NCI-H2196 (cell line): ENCODE data around the gene CUL1.

Experiments used
- DNase-seq: peaks from one replicate; lab custom pipeline; 2025; ENCODE audit not compliant: unreplicated experiment; lab: John Stamatoyannopoulos, UW

The CUL1 gene

DNA sequence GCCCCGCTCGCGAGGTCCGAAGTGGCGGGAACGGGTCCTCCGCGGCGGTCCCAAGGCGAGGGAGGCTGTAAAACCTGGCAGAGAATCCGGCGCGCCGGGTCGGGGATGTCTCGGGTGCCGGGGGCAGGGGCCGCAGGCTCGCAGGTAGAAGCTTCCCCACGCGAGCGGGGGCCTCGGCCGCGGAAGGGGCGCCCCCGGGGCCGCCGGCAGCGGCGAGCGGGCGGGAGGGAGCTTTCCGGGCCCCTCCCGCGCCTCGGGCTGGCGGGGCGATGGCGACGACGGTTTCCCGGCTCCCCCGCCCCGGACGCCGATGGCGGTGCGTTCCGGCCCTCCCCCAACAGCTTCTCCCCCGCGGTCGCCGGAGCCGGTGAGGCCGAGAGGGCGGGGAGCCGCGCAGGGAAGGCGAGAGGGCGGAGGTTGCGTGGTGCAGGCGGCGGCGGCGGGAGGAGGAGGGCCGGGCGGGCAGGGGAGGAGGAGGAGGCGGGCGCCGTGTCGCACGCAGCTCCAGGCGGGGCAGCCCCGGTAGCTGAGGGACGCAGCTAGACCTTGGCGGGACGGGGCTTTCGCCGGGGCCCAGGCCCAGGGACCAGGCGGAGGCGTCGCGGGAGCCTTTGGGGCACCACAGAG is at the start of gene CUL1:
Gene CUL1 (plus strand): TSS at position 507 of the 627 bp plus-strand sequence. CDS start 31,220 bp downstream, outside the sequence.
- peak; percentile 67 for DNase-seq

DNA sequence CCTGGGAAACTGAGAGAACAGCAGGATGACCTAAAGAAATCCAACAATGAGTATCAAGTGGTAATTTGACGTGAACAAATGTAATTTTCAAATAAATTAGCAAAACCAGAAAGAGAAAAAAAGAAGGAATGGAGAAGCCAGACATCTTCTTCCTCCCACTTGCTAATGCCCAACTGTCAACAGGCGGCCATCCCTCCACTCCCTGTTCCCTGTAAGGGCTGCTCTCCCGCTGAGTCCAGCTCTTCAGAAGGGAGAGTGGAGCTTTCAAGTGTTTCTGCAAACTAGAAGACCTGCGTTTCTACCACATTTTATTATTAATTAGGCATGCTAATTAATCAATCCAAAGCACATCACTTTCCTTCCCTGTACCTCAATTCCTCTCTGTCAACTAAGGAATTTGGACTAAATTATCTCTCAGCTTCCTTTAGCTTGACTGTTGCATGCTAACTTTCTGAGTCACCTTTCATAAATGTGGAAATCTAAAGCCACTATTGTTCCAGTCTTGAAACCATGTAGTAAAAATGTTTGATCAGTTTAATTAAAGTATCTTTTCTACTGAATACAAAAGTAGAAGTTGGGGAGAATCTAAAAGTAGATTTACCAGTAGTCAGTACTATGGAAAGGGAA is 48.4 kb upstream of the CUL1 start:
- DNase-seq, result no peak

DNA sequence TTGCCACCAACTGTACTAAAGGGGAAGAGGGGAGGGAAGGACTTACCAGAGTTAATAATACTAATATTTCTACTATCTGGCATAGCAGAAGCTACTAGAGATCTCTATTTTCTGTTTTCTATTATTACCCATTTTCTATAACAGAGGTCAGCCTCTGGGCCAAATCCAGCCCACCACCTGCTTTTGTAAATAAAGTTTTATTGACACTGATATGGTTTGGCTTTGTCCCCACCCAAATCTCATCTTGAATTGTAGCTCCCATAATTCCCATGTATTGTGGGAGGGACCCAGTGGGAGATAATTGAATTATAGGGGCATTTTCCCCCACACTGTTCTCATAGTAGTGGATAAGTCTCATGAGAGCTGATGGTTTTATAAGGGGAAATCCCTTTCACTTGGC is 45.9 kb upstream of the CUL1 start:
- no peak for DNase-seq

DNA sequence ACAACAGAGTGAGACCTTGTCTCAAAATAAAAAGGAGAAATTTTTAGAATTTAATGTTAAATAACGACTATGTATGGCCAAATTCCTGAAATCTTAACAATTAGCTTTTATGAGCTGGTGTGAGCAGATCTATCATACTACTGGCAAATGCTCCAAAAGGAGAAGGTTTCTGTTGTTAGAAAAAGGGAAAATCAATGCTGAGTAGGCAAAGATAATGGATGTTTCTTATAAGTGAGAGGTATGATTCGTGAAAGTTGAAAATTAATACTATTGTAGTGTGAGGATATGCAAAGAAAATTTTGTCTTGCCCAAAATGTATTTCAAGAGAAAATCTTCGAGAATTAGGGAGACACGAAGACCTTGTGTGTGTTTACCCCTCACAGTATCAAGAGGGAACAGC is 40.8 kb upstream of the CUL1 start:
- no peak for DNase-seq

DNA sequence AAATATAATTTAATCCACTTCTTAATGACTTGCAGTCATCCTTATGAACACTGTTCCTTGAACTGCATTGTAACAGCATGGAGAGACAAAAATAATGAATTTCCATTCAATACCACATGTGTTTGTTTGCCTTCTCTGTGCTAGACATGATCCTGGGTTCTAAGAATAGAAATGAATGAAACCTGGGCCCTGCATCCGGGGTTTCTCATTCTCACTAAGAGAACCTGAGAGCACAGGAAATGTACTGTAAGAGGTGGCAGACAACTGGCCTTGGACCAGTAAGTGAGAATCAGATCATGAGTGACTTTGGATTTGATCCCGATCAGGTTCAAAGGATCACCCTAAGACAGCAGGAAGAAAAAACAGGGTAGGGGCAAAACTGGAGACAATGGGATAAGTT is 37.2 kb upstream of the CUL1 start:
- no peak for DNase-seq

DNA sequence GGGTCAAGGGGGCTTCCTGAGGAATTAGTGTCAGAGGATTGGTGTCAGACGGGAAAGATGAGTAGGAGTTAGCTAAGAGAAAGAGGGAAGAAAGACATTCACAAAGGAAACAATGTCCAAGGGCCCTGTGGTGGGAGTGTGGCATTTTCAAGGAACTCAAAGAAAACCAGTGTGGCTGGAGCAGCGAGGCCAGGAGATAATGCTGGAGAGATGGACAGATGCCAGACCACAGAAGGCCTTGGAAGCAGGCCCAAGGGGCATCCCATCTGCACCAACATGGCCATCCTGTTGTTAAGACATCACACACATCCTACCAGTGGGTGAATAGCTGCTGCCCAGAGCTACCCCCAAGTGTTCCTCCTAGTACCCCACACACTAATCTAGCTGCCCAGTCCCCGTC is 36.1 kb upstream of the CUL1 start:
- DNase-seq, result no peak

DNA sequence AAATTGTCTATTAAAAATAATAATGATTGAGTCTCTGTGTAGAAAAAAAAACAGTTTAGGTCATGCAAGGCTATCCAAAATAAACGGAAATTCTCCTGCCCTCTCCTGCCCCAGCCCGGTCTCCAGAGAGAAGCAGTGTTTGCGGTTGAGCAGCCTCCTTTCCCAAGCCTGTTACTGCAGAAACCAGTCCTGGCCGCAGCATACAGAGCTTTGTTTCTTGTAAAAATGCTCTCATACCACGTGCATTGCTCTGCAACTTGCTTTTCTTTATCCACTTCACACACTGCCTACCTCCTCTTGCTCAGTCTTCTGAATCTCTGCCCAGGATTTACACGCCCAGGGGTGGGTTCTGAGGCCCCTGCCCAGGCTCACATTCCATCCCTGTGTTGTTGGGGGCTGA is 34.4 kb upstream of the CUL1 start:
- no peak for DNase-seq

DNA sequence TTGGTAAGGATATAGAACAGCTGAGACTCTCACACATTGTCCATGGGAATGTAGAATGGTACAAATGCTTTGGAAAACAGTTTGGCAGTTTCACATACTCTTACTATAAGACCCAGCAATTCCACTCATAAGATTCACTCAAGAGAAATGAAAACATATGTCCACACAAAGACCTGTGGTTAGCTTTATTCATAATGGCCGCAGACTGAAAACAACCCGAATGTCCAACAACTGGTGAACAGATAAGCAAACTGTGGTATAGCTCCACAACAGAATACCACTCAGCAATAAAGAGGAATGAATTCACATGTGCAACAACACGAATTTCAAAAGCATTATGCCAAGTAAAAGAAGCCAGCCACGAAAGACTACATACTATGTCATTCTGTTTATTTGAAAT is 33.5 kb upstream of the CUL1 start:
- no peak for DNase-seq

DNA sequence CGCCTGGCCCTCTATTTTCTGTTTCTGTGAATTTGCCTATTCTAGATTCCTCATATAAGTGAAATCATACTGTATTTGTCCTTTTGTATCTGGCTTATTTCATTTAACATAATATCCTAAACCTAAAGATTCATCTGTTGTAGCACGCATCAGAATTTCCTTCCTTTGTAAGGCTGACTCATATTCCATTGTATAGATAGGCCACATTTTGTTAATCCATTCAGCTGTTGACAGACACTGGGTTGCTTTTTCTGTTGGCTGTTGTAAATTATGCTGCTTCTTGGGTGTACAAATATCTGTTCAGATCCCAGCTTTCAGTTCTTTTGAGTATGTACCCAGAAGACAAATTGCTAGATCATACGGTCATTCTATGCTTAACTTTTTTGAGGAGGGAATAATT is 28.8 kb upstream of the CUL1 start:
- no peak for DNase-seq

DNA sequence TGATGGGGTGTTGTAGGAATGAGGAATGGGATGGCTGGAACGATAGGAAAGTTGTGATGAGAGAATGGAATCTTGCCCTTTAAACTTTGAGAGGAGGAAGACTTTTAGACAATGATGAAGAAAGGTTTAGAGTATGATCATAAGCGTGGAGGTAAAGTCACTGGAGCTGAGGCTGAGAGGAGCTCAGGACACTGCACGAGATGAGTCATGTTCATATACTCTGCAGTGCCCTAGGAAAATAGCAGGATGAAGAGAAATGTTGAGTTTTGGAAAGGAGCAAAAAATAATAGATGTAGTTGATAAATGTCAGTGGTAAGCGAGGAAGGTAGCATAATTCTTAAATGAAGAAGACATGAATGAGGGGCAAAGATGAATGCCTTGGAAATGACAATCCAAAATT is 28.3 kb upstream of the CUL1 start:
- no peak for DNase-seq

DNA sequence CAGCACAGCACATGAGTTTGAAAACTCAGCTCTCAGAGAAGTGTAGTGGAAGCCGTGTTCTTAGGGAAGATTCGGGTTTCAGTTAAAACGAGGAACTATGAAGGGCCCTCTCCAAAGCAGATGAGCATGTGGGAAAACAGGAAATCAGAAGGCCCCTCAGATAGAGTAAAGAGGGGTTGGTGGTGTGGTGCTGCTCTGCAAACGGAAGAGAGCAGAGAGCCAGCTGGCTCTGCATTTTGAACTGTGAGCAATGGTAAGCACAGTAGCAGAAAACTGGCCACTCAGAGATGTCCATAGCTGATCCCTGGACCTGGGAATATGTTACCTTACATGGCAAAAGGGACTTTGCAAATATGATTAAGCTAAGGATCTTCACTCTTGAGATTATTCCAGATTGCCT is 27.9 kb upstream of the CUL1 start:
- DNase-seq, result no peak

DNA sequence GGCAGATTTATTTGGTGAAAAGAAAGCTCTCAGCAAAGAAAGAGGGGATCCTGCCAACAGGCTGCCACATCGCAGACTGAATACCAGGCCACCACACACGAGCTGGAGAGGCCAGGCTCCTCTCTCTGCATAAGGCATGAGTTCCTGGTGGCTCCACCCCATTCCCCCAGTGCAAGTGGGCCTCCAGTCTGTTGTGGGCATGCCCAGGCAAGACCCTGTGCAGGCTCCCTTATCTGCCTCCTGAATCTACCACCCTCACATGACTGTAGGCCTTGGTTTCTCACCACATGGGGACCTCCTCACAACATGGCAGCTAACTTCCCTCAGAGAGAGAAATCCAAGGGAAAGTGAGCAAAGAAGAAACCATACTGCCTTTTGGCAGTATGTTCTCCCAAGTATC is 26.7 kb upstream of the CUL1 start:
- no peak for DNase-seq

DNA sequence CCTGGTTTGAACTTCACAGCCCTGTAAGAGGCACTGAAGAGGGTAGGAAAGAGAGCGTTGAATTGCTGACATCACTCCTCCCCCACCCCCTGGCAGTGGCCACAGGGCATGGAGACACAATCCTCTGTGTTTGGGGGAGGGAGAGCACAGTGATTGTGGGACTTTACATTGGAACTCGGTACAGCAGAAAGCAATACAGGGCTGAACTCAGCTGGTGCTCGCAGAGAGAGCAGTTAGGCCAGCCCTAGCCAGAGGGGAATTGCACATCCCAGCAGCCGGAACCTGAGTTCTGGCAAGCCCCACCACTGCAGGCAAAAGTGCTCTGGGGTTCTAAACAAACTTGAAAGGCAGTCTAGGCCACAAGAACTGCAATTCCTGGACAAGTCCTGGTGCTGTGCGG is 24.0 kb upstream of the CUL1 start:
- no peak for DNase-seq

DNA sequence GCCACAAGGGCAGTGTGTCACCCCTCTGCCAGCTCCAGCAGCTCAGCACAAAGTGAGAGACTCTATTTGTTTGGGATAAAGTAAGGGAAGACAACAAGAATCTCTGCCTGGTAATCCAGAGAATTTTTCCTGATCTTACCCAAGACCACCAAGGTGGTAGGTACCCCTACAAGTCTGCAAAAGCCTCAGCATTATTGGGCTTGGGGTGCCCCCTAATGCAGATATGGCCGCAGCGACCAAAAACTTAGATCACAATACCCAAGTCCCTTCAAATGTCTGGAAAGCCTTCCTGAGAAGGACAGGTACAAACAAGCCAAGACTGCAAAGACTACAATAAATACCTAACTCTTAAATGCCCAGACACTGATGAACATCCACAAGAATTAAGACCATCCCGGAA is 22.4 kb upstream of the CUL1 start:
- DNase-seq, result no peak

DNA sequence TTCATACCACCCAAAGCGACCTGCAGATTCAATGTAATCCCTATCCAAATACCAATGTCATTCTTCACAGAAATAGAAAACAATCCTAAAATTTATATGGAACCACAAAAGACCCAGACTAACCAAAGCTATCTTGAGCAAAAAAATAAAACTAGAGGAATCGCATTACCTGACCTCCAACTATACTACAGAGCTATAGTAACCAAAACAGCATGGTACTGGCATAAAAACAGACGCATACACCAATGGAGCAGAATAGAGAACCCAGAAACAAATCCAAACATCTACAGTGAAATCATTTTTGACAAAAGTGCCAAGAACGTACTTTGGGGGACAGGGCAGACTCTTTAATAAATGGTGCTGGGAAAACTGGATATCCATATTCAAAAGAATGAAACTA is 16.9 kb upstream of the CUL1 start:
- no peak for DNase-seq

DNA sequence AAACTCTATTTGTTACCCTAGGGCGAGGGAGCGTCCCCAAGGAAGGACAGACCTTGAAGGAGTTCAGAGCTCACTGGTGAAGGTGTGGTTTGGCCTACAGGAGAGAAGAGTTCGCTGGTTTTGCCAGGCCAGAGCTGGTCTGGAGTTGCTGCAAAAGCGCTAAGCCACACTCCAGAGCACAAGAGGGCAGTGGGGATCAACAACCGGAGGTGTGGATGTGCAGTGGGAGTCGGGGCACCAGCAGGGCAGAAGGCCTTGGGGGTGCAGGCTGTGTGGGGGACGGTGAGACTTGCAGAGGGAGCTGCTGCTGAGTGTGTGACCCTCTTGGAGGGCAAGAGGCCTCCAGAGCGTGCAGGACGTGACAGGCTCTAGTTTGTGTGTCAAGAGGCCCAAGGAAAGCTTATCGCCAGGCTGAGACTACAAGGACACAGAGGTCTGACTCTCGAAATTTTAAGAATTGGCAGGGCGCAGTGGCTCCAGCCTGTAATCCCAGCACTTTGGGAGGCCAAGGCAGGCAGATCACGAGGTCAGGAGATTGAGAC is 14.3 kb upstream of the CUL1 start:
- DNase-seq, result no peak

DNA sequence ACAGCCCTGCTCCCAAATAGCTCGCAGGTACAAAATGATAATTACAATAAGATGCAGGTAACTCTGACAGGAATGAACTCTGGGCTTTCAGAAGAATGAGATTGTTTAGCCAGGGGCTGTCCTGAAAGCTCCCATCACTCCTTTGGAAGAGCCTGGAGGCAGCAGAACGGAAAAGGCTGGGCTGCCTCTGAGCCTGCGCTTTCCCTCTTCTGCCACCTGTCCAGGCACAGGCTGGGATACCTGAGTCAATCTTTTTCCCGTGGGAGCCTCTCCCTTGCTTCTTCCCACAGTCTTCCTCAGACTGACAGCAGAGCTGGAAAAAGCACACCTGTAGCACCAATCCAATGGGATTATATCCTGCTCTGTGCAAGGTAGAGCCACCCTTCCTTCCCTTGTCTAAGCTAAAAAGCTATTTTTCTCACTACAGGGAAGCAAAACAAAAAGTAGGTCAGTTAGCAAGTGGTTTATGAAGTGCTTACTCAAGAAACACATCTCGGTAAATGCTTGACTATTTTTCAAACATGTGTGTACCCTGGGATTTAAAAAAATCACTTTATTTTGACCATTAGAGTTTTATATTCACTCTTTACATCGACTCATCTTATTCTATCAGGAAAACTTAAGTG is 12.3 kb upstream of the CUL1 start:
- no peak for DNase-seq

DNA sequence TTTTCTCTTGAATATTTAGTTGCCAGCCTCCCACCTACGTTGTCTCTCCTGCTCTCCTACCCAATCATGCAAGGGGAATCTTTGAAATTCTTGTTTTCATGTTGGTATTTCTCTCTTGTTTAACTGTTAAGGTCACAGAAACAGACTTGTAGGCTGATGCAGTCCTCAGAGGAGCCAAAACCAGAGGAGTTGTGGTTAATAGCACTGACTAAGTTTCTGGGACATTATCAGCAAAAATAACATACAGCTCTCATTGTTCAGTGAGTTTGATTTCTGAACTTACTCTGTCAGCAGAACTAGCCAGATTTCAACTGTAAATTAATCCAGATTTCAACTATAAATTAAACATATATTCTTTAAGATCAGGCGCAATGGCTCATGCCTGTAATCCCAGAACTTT is 11.1 kb upstream of the CUL1 start:
- DNase-seq, result no peak

DNA sequence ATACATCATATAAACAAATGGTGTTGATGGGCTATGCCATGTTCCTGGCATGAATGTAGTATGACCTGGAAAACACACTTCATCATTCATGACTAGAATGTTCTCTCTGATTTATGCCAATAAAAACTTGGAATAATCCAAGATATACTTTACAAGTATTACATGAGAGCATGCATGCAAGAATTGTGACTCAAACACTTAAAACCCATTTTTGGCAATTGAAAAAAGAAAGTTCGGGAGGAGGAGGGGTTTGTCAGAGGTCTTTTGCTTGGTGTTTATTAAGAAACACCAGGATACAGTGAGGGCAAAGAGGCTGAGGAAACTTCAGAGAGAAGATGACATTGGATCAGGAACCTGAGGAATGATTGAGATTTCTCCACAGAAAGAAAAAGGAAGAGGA is 10.2 kb upstream of the CUL1 start:
- no peak for DNase-seq

DNA sequence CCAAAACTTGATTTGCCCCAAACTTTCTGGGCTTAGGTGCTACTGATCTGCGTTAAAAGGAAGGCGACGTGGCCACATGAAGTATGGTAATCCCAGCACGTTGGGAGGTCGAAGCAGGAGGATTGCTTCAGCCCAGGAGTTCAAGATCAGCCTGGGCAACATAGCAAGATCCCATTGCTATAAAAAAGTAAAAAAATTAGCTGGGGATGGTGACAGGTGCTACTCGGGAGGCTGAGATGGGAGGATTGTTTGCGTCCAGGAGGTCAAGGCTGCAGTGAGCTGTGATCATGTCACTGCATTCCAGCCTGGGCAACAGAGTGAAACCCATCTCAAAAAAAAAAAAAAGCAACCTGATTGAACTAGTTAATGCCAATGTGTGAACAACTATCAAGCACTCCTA is 5.1 kb upstream of the CUL1 start:
- no peak for DNase-seq

DNA sequence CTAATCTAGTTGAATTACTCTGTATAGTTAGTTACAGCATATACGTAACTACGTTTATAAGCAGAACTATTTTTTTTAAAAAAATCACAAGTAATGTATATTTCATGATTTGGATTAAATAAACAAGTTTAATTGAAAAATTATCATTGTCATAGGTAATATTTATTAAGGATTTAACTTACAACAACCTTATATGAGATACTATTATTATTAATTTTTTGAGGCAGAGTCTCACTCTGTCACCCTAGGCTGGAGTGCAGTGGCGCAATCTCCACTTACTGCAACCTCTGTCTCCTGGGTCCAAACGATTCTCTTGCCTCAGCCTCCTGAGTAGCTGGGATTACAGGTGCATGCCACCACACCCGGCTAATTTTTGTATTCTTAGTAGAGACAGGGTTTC is 4.1 kb upstream of the CUL1 start:
- no peak for DNase-seq

DNA sequence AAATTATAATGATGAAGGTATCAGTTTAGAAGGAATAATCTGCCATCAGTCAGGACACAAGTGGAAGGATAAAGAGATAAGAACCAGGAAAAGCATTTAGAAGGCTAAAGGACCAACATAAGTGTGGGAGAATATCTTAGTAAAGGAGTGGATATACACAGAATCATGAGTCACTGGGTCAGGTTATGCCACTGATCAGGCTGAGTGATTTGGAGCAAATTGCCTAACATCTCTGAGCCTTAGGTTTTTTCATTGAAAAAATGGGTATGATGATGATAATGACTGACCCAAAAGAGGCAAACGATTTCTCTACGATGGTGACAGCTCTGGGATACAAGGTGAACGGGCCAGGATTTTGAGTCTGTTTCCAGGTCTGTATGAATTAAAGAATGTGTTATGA is 2.8 kb upstream of the CUL1 start:
- no peak for DNase-seq

DNA sequence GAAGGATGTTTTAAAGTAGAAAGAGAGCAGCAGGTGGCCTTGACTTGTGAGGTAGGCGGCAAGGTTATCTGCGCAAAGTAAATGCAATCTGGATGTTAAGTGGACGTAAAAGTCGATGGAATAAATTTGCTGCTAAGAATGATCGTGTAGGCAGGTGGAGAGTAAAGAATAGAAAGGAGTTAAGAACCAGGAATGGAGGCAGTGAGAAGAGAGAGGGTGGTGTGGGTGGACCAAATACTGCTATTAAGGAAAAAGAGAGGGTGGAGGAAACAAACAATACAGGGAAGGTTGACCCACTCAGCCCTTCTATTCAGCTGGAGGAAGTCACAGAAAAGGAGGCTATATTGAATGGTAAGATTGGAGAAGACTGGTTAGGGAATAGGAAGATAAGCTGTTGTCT is 1.9 kb upstream of the CUL1 start:
- no peak for DNase-seq
